ENCODE data around the gene SKAP1.

DNA sequence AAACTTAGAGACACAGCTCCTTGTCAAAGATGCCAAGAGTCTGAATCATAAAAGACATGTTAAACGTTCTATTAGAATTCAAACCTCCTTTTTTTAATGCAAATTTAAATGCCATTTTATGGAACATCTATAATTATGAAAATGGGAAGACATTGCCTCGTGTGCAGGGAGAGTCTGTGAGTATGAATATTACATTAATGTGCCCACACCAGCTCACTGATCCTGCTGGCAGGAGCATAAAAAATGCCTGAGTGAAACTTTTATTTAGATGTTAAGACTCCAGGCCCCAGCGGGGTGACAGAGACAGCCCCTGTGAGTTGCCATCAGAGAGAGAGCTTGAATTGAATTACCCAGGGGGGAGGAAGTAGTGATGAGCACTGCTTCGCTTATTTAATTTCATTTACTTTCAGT is 237.7 kb downstream of the SKAP1 start:
- TF ChIP-seq, protein P1, sequence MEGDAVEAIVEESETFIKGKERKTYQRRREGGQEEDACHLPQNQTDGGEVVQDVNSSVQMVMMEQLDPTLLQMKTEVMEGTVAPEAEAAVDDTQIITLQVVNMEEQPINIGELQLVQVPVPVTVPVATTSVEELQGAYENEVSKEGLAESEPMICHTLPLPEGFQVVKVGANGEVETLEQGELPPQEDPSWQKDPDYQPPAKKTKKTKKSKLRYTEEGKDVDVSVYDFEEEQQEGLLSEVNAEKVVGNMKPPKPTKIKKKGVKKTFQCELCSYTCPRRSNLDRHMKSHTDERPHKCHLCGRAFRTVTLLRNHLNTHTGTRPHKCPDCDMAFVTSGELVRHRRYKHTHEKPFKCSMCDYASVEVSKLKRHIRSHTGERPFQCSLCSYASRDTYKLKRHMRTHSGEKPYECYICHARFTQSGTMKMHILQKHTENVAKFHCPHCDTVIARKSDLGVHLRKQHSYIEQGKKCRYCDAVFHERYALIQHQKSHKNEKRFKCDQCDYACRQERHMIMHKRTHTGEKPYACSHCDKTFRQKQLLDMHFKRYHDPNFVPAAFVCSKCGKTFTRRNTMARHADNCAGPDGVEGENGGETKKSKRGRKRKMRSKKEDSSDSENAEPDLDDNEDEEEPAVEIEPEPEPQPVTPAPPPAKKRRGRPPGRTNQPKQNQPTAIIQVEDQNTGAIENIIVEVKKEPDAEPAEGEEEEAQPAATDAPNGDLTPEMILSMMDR (IDR thresholded peaks at IDR 0.05): no peak
- TF ChIP-seq EP300 (IDR thresholded peaks at IDR 0.05): no peak

All from esophagus muscularis mucosa (tissue), 3 donors.